Activated T-cell treated with anti-CD3 and anti-CD28 coated beads, Interleukin-2, amount 50 U/mL, for 1 hour (primary cell): Measurements from ENCODE around the gene MYL7.

Experiments used
- DNase-seq: peaks from one replicate; pipeline ENCODE4 v3.0.0-alpha.2; 2020

MYL7 gene

GRCh38 chr7:44098092-44099068 lies 42.8 kb downstream of the MYL7 start:
- no peak for DNase-seq

GRCh38 chr7:44097064-44097932 lies 43.8 kb downstream of the MYL7 start:
- DNase-seq: no peak

- no peak for DNase-seq
Measured at GRCh38 chr7:44096326-44096881, 44.7 kb downstream of the MYL7 start.

- DNase-seq: no peak
Measured at GRCh38 chr7:44095781-44096180, 45.4 kb downstream of the MYL7 start.

GRCh38 chr7:44094883-44095592 lies 46.1 kb downstream of the MYL7 start:
- no peak for DNase-seq

GRCh38 chr7:44094365-44094764 lies 46.8 kb downstream of the MYL7 start:
- no peak for DNase-seq

- no peak for DNase-seq
Measured at GRCh38 chr7:44093102-44093641, 48.0 kb downstream of the MYL7 start.
